HG03354 (cell line): ENCODE measurements around the gene RNF157.

Experiments used
- ATAC-seq: cut with Tn5 transposase; IDR thresholded peaks from one replicate; pipeline ENCODE4 v1.9.1; 2021; ENCODE audit warnings: mild to moderate bottlenecking; ENCODE audit not compliant: unreplicated experiment, poor library complexity, severe bottlenecking

RNF157 gene

GRCh38 chr17:76107509-76107908 is 132.8 kb downstream of the RNF157 start:
- ATAC-seq: no peak

- ATAC-seq: no peak
Observed at GRCh38 chr17:76106703-76107102, 133.6 kb downstream of the RNF157 start.

GRCh38 chr17:76104896-76105231 is 135.4 kb downstream of the RNF157 start:
- no peak for ATAC-seq

GRCh38 chr17:76104140-76104895 is 136.0 kb downstream of the RNF157 start:
- ATAC-seq: no peak

- ATAC-seq: peak; percentile 84
Observed at GRCh38 chr17:76103274-76104139, 136.8 kb downstream of the RNF157 start, which contains the start of gene EXOC7. EXOC7 (minus strand) TSS chr17:76103787; CDS start chr17:76103692, 95 bp downstream.

- peak; percentile 13 for ATAC-seq
Observed at GRCh38 chr17:76102944-76103273, 137.4 kb downstream of the RNF157 start.

- ATAC-seq: no peak
Observed at GRCh38 chr17:76097716-76098295, 142.5 kb downstream of the RNF157 start.

GRCh38 chr17:76095943-76096342 is 144.3 kb downstream of the RNF157 start:
- no peak for ATAC-seq

GRCh38 chr17:76094046-76094445 is 146.2 kb downstream of the RNF157 start:
- no peak for ATAC-seq

GRCh38 chr17:76092526-76093413 is 147.5 kb downstream of the RNF157 start:
- no peak for ATAC-seq
